ENCODE measurements around the gene NKAIN2.

Gene NKAIN2

DNA sequence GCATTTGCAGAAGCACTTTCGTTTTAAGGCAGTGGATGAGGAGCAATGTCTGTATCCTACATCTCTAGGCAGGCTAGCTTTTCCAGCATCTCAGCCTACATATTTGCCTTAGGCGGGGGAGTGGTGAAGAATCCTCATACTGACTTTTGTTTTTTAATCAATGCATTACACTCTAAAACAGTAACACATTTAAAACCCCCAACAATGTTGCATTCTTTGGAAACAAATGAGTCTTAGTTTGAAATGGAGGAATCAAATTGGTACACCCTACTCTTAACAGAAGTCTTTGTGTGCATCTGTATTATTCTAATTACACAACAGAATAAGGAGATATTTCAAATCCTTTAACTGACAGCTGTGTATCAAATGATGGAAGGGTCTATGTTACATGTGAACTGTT, 9.0 kb downstream of the NKAIN2 start:
- no peak for TF ChIP-seq KLF10 (tag by site-specific recombination; IDR thresholded peaks at IDR 0.05)
- TF ChIP-seq ZNF830 (tag by site-specific recombination; IDR thresholded peaks at IDR 0.05; ENCODE audit: low read depth) = no peak
- no peak for TF ChIP-seq ZNF548 (tag by site-specific recombination; IDR thresholded peaks at IDR 0.05)
- no peak for TF ChIP-seq ZNF626 (tag by site-specific recombination; IDR thresholded peaks at IDR 0.05)
- TF ChIP-seq, protein P1, sequence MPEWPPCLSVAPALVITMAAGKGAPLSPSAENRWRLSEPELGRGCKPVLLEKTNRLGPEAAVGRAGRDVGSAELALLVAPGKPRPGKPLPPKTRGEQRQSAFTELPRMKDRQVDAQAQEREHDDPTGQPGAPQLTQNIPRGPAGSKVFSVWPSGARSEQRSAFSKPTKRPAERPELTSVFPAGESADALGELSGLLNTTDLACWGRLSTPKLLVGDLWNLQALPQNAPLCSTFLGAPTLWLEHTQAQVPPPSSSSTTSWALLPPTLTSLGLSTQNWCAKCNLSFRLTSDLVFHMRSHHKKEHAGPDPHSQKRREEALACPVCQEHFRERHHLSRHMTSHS (tag by site-specific recombination; IDR thresholded peaks at IDR 0.05) = no peak
- TF ChIP-seq, protein P2, sequence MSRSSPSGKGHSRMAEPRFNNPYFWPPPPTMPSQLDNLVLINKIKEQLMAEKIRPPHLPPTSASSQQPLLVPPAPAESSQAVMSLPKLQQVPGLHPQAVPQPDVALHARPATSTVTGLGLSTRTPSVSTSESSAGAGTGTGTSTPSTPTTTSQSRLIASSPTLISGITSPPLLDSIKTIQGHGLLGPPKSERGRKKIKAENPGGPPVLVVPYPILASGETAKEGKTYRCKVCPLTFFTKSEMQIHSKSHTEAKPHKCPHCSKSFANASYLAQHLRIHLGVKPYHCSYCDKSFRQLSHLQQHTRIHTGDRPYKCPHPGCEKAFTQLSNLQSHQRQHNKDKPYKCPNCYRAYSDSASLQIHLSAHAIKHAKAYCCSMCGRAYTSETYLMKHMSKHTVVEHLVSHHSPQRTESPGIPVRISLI (tag by site-specific recombination; IDR thresholded peaks at IDR 0.05) = no peak
- TF ChIP-seq, protein P3, sequence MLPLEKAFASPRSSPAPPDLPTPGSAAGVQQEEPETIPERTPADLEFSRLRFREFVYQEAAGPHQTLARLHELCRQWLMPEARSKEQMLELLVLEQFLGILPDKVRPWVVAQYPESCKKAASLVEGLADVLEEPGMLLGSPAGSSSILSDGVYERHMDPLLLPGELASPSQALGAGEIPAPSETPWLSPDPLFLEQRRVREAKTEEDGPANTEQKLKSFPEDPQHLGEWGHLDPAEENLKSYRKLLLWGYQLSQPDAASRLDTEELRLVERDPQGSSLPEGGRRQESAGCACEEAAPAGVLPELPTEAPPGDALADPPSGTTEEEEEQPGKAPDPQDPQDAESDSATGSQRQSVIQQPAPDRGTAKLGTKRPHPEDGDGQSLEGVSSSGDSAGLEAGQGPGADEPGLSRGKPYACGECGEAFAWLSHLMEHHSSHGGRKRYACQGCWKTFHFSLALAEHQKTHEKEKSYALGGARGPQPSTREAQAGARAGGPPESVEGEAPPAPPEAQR (tag by site-specific recombination; IDR thresholded peaks at IDR 0.05) = no peak
- TF ChIP-seq WT1 (tag by site-specific recombination; IDR thresholded peaks at IDR 0.05) = no peak
- no peak for TF ChIP-seq BCL11A (tag by site-specific recombination; IDR thresholded peaks at IDR 0.05; ENCODE audit: low read depth)
- no peak for TF ChIP-seq ZNF114 (tag by site-specific recombination; IDR thresholded peaks at IDR 0.05)
- no peak for TF ChIP-seq ZNF37A (tag by site-specific recombination; IDR thresholded peaks at IDR 0.05)
- TF ChIP-seq, protein P4, sequence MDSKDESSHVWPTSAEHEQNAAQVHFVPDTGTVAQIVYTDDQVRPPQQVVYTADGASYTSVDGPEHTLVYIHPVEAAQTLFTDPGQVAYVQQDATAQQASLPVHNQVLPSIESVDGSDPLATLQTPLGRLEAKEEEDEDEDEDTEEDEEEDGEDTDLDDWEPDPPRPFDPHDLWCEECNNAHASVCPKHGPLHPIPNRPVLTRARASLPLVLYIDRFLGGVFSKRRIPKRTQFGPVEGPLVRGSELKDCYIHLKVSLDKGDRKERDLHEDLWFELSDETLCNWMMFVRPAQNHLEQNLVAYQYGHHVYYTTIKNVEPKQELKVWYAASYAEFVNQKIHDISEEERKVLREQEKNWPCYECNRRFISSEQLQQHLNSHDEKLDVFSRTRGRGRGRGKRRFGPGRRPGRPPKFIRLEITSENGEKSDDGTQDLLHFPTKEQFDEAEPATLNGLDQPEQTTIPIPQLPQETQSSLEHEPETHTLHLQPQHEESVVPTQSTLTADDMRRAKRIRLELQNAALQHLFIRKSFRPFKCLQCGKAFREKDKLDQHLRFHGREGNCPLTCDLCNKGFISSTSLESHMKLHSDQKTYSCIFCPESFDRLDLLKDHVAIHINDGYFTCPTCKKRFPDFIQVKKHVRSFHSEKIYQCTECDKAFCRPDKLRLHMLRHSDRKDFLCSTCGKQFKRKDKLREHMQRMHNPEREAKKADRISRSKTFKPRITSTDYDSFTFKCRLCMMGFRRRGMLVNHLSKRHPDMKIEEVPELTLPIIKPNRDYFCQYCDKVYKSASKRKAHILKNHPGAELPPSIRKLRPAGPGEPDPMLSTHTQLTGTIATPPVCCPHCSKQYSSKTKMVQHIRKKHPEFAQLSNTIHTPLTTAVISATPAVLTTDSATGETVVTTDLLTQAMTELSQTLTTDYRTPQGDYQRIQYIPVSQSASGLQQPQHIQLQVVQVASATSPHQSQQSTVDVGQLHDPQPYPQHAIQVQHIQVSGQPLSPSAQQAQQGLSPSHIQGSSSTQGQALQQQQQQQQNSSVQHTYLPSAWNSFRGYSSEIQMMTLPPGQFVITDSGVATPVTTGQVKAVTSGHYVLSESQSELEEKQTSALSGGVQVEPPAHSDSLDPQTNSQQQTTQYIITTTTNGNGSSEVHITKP (tag by site-specific recombination; IDR thresholded peaks at IDR 0.05) = no peak
- TF ChIP-seq ZNF133 (tag by site-specific recombination; IDR thresholded peaks at IDR 0.05) = no peak
- no peak for TF ChIP-seq ZNF341 (tag by site-specific recombination; IDR thresholded peaks at IDR 0.05; ENCODE audit: low read depth)
- TF ChIP-seq ZNF670 (tag by site-specific recombination; IDR thresholded peaks at IDR 0.05; ENCODE audit: low read depth) = no peak
- TF ChIP-seq, protein P5, sequence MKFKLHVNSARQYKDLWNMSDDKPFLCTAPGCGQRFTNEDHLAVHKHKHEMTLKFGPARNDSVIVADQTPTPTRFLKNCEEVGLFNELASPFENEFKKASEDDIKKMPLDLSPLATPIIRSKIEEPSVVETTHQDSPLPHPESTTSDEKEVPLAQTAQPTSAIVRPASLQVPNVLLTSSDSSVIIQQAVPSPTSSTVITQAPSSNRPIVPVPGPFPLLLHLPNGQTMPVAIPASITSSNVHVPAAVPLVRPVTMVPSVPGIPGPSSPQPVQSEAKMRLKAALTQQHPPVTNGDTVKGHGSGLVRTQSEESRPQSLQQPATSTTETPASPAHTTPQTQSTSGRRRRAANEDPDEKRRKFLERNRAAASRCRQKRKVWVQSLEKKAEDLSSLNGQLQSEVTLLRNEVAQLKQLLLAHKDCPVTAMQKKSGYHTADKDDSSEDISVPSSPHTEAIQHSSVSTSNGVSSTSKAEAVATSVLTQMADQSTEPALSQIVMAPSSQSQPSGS (tag by site-specific recombination; IDR thresholded peaks at IDR 0.05; ENCODE audit: low read depth) = no peak
- no peaks in the 10 kb centered on the region for H3K36me3 ChIP-seq (ENCODE audit: control insufficient read depth in 2 of 2, insufficient read depth in 1 of 2, low read length in 2 of 2)
- CTCF ChIA-PET = interaction anchor here (1.4 kb wide), 1 partner anchor 10 kb away, joined by 7 read pairs; no protein-coding TSS in a partner anchor
- H3K4me3 ChIP-seq (ENCODE audit: low read depth, low read length) = no peak overlapping the region
- no peak overlapping the region for H3K27ac ChIP-seq (ENCODE audit: extremely low read depth, low read depth, low read length)
- peaks cover 11% of the 10 kb centered on the region for H3K4me1 ChIP-seq (ENCODE audit: control insufficient read depth, insufficient read depth, low read length)
- POLR2A ChIA-PET = no interaction called here
- no peaks in the 10 kb centered on the region for H3K9me3 ChIP-seq (ENCODE audit: control insufficient read depth, insufficient read depth, low read depth, low read length)

DNA sequence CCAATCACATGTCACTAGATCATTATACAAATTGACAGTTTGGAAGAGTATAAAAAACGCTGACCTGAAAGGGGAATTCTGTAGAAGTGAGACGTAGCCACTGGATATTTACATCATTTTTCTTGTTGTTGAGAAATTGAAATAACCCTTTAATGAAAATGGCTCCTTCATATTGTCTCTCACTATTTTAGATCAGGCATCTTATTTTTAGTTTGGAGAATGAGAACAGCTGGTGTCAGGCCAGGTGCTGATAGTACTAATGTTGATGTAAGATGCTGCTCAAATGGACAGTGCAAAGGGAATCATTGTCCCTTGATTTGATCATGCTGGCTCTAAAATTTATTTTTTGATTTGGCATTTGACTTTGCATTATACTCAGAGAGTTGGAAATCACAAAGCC, 17.4 kb downstream of the NKAIN2 start:
- TF ChIP-seq, protein P5 (tag by site-specific recombination; IDR thresholded peaks at IDR 0.05; ENCODE audit: low read depth) = no peak
- TF ChIP-seq, protein P3 (tag by site-specific recombination; IDR thresholded peaks at IDR 0.05) = no peak
- TF ChIP-seq ZNF792 (tag by site-specific recombination; IDR thresholded peaks at IDR 0.05) (no peak), ZNF354C (tag by site-specific recombination; IDR thresholded peaks at IDR 0.05; ENCODE audit: borderline replicate concordance, low read depth) (no peak), ZSCAN16 (tag by site-specific recombination; IDR thresholded peaks at IDR 0.05) (no peak), MEIS1 (CRISPR knock-in tag; IDR thresholded peaks at IDR 0.05; ENCODE audit: borderline replicate concordance) (no peak), ZXDB (tag by site-specific recombination; IDR thresholded peaks at IDR 0.05) (no peak), ZSCAN23 (tag by site-specific recombination; IDR thresholded peaks at IDR 0.05) (no peak), ZNF404 (tag by site-specific recombination; IDR thresholded peaks at IDR 0.05) (no peak)
- ChIA-PET POLR2A (no interaction called here), CTCF (interaction anchor here (1.4 kb wide), 1 partner anchor 19 kb away, joined by 3 read pairs; no protein-coding TSS in a partner anchor)
- H3K36me3 ChIP-seq (ENCODE audit: control insufficient read depth in 2 of 2, insufficient read depth in 1 of 2, low read length in 2 of 2) = no peaks in the 10 kb centered on the region
- H3K4me3 ChIP-seq (ENCODE audit: low read depth, low read length) = no peak overlapping the region
- no peaks in the 10 kb centered on the region for H3K9me3 ChIP-seq (ENCODE audit: control insufficient read depth, insufficient read depth, low read depth, low read length)
- H3K27ac ChIP-seq (ENCODE audit: extremely low read depth, low read depth, low read length) = no peak overlapping the region
- no peaks in the 10 kb centered on the region for H3K4me1 ChIP-seq (ENCODE audit: control insufficient read depth, insufficient read depth, low read length)
